HEK293 (cell line): ENCODE measurements around the gene PIEZO1.

Experiments
- IKZF3 ChIP-seq: fragments of 450-650 bp; IDR thresholded peaks from 2 replicates; pipeline ENCODE4 v1.5.0; 2018; ENCODE audit warnings: missing biosample characterization, mild to moderate bottlenecking, missing genetic modification characterization, moderate library complexity
- MYNN ChIP-seq: fragments of 450-650 bp; formaldehyde crosslinking; IDR thresholded peaks from 2 replicates; pipeline ENCODE4 v1.5.1; 2016; ENCODE audit warnings: missing biosample characterization, missing genetic modification characterization, borderline replicate concordance
- WT1 ChIP-seq: fragments of 450-650 bp; formaldehyde crosslinking; IDR thresholded peaks from 2 replicates; pipeline ENCODE4 v1.5.1; 2016; ENCODE audit warnings: missing biosample characterization, missing genetic modification characterization
- ZBTB10 ChIP-seq: fragments of 450-650 bp; formaldehyde crosslinking; IDR thresholded peaks from 2 replicates; pipeline ENCODE4 v1.5.1; 2016; ENCODE audit warnings: missing biosample characterization, missing genetic modification characterization
- ZEB2 ChIP-seq: fragments of 450-650 bp; formaldehyde crosslinking; IDR thresholded peaks from 2 replicates; pipeline ENCODE4 v1.5.1; 2016; ENCODE audit warnings: missing biosample characterization, missing genetic modification characterization
- ZFHX2 ChIP-seq: fragments of 450-650 bp; formaldehyde crosslinking; conservative IDR thresholded peaks from 2 replicates; pipeline ENCODE4 v1.5.1; 2016; ENCODE audit warnings: missing biosample characterization, missing genetic modification characterization
- ZNF10 ChIP-seq: fragments of 450-650 bp; formaldehyde crosslinking; IDR thresholded peaks from 2 replicates; pipeline ENCODE4 v1.5.1; 2017; ENCODE audit warnings: missing biosample characterization, missing genetic modification characterization
- ZNF2 ChIP-seq: fragments of 450-650 bp; formaldehyde crosslinking; IDR thresholded peaks from 2 replicates; pipeline ENCODE4 v1.5.1; 2016; ENCODE audit warnings: missing biosample characterization, missing genetic modification characterization
- ZNF335 ChIP-seq: fragments of 450-650 bp; formaldehyde crosslinking; conservative IDR thresholded peaks from 2 replicates; pipeline ENCODE4 v1.5.1; 2016; ENCODE audit warnings: missing biosample characterization, missing genetic modification characterization
- ZNF530 ChIP-seq: fragments of 450-650 bp; formaldehyde crosslinking; IDR thresholded peaks from 2 replicates; pipeline ENCODE4 v1.5.1; 2016; ENCODE audit warnings: low read depth, missing biosample characterization, missing genetic modification characterization
- ZNF548 ChIP-seq: fragments of 450-650 bp; formaldehyde crosslinking; IDR thresholded peaks from 2 replicates; pipeline ENCODE4 v1.5.1; 2016; ENCODE audit warnings: missing biosample characterization, missing genetic modification characterization
- ZNF624 ChIP-seq: fragments of 450-650 bp; formaldehyde crosslinking; IDR thresholded peaks from 2 replicates; pipeline ENCODE4 v1.5.1; 2017; ENCODE audit warnings: missing biosample characterization, missing genetic modification characterization
- ZNF658 ChIP-seq: fragments of 450-650 bp; formaldehyde crosslinking; IDR thresholded peaks from 2 replicates; pipeline ENCODE4; 2016; ENCODE audit warnings: missing biosample characterization, missing genetic modification characterization
- ZNF701 ChIP-seq: fragments of 450-650 bp; formaldehyde crosslinking; IDR thresholded peaks from 2 replicates; pipeline ENCODE4 v1.5.1; 2016; ENCODE audit warnings: missing biosample characterization, missing genetic modification characterization
- ZNF791 ChIP-seq: fragments of 450-650 bp; formaldehyde crosslinking; IDR thresholded peaks from 2 replicates; pipeline ENCODE4 v1.5.1; 2016; ENCODE audit warnings: missing biosample characterization, missing genetic modification characterization
- TF ChIP-seq, protein P1 (sequence below): sonication (generic); formaldehyde crosslinking; IDR thresholded peaks from 2 replicates; pipeline ENCODE4 v1.8.1; 2022; ENCODE audit warnings: mild to moderate bottlenecking, moderate library complexity, missing genetic modification reagents
- TF ChIP-seq, protein P2 (sequence below): fragments of 450-650 bp; formaldehyde crosslinking; IDR thresholded peaks from 2 replicates; pipeline ENCODE4 v1.5.1; 2016; ENCODE audit warnings: missing biosample characterization, missing genetic modification characterization
- TF ChIP-seq, protein P3 (sequence below): fragments of 450-650 bp; formaldehyde crosslinking; IDR thresholded peaks from 2 replicates; pipeline ENCODE4 v1.5.1; 2016; ENCODE audit warnings: missing biosample characterization, missing genetic modification characterization
- TF ChIP-seq, protein P4 (sequence below): fragments of 450-650 bp; formaldehyde crosslinking; IDR thresholded peaks from 2 replicates; pipeline ENCODE4 v1.5.1; 2016; ENCODE audit warnings: missing biosample characterization, missing genetic modification characterization
- TF ChIP-seq, protein P5 (sequence below): fragments of 450-650 bp; formaldehyde crosslinking; IDR thresholded peaks from 2 replicates; pipeline ENCODE4 v1.5.1; 2016; ENCODE audit warnings: missing biosample characterization, missing genetic modification characterization, low read depth
- TF ChIP-seq, protein P6 (sequence below): fragments of 450-650 bp; formaldehyde crosslinking; IDR thresholded peaks from 2 replicates; pipeline ENCODE4 v1.5.1; 2016; ENCODE audit warnings: missing biosample characterization, missing genetic modification characterization
- TF ChIP-seq, protein P7 (sequence below): fragments of 450-650 bp; formaldehyde crosslinking; IDR thresholded peaks from 2 replicates; pipeline ENCODE4 v1.5.1; 2016; ENCODE audit warnings: missing biosample characterization, missing genetic modification characterization

Gene PIEZO1

GRCh38 chr16:88810912-88811768 is 26.1 kb upstream of the PIEZO1 start (continued):
- TF ChIP-seq, protein P1, sequence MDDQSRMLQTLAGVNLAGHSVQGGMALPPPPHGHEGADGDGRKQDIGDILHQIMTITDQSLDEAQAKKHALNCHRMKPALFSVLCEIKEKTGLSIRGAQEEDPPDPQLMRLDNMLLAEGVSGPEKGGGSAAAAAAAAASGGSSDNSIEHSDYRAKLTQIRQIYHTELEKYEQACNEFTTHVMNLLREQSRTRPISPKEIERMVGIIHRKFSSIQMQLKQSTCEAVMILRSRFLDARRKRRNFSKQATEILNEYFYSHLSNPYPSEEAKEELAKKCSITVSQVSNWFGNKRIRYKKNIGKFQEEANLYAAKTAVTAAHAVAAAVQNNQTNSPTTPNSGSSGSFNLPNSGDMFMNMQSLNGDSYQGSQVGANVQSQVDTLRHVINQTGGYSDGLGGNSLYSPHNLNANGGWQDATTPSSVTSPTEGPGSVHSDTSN (CRISPR knock-in tag): 0 out of 2 replicates have a peak, but pooled peaks have one; percentile 47
- TF ChIP-seq ZEB2 (tag by site-specific recombination) (peak; percentile 47), ZFHX2 (tag by site-specific recombination) (no peak; the same call in 1 of the 2 replicates), MYNN (tag by site-specific recombination) (no peak), ZNF791 (tag by site-specific recombination) (no peak), ZNF624 (tag by site-specific recombination) (no peak), ZNF530 (no peak), ZNF701 (tag by site-specific recombination) (no peak), ZNF335 (peak; percentile 89), ZBTB10 (tag by site-specific recombination) (peak; percentile 79; the same call in 1 of the 2 replicates), IKZF3 (peak; percentile 78), ZNF658 (tag by site-specific recombination) (no peak), ZNF10 (no peak), WT1 (tag by site-specific recombination) (peak; percentile 25; the same call in 1 of the 2 replicates), ZNF2 (tag by site-specific recombination) (peak; percentile 25; the same call in 1 of the 2 replicates), ZNF548 (tag by site-specific recombination) (no peak)
- TF ChIP-seq, protein P2, sequence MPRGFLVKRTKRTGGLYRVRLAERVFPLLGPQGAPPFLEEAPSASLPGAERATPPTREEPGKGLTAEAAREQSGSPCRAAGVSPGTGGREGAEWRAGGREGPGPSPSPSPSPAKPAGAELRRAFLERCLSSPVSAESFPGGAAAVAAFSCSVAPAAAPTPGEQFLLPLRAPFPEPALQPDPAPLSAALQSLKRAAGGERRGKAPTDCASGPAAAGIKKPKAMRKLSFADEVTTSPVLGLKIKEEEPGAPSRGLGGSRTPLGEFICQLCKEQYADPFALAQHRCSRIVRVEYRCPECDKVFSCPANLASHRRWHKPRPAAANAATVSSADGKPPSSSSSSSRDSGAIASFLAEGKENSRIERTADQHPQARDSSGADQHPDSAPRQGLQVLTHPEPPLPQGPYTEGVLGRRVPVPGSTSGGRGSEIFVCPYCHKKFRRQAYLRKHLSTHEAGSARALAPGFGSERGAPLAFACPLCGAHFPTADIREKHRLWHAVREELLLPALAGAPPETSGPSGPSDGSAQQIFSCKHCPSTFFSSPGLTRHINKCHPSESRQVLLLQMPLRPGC (tag by site-specific recombination): 0 out of 2 replicates have a peak, but pooled peaks have one; percentile 9
- TF ChIP-seq, protein P3, sequence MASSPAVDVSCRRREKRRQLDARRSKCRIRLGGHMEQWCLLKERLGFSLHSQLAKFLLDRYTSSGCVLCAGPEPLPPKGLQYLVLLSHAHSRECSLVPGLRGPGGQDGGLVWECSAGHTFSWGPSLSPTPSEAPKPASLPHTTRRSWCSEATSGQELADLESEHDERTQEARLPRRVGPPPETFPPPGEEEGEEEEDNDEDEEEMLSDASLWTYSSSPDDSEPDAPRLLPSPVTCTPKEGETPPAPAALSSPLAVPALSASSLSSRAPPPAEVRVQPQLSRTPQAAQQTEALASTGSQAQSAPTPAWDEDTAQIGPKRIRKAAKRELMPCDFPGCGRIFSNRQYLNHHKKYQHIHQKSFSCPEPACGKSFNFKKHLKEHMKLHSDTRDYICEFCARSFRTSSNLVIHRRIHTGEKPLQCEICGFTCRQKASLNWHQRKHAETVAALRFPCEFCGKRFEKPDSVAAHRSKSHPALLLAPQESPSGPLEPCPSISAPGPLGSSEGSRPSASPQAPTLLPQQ: peak; percentile 35; the same call in 1 of the 2 replicates
- TF ChIP-seq, protein P4, sequence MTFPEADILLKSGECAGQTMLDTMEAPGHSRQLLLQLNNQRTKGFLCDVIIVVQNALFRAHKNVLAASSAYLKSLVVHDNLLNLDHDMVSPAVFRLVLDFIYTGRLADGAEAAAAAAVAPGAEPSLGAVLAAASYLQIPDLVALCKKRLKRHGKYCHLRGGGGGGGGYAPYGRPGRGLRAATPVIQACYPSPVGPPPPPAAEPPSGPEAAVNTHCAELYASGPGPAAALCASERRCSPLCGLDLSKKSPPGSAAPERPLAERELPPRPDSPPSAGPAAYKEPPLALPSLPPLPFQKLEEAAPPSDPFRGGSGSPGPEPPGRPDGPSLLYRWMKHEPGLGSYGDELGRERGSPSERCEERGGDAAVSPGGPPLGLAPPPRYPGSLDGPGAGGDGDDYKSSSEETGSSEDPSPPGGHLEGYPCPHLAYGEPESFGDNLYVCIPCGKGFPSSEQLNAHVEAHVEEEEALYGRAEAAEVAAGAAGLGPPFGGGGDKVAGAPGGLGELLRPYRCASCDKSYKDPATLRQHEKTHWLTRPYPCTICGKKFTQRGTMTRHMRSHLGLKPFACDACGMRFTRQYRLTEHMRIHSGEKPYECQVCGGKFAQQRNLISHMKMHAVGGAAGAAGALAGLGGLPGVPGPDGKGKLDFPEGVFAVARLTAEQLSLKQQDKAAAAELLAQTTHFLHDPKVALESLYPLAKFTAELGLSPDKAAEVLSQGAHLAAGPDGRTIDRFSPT (tag by site-specific recombination): no peak
- TF ChIP-seq, protein P5, sequence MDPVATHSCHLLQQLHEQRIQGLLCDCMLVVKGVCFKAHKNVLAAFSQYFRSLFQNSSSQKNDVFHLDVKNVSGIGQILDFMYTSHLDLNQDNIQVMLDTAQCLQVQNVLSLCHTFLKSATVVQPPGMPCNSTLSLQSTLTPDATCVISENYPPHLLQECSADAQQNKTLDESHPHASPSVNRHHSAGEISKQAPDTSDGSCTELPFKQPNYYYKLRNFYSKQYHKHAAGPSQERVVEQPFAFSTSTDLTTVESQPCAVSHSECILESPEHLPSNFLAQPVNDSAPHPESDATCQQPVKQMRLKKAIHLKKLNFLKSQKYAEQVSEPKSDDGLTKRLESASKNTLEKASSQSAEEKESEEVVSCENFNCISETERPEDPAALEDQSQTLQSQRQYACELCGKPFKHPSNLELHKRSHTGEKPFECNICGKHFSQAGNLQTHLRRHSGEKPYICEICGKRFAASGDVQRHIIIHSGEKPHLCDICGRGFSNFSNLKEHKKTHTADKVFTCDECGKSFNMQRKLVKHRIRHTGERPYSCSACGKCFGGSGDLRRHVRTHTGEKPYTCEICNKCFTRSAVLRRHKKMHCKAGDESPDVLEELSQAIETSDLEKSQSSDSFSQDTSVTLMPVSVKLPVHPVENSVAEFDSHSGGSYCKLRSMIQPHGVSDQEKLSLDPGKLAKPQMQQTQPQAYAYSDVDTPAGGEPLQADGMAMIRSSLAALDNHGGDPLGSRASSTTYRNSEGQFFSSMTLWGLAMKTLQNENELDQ (tag by site-specific recombination): no peak
- TF ChIP-seq, protein P6, sequence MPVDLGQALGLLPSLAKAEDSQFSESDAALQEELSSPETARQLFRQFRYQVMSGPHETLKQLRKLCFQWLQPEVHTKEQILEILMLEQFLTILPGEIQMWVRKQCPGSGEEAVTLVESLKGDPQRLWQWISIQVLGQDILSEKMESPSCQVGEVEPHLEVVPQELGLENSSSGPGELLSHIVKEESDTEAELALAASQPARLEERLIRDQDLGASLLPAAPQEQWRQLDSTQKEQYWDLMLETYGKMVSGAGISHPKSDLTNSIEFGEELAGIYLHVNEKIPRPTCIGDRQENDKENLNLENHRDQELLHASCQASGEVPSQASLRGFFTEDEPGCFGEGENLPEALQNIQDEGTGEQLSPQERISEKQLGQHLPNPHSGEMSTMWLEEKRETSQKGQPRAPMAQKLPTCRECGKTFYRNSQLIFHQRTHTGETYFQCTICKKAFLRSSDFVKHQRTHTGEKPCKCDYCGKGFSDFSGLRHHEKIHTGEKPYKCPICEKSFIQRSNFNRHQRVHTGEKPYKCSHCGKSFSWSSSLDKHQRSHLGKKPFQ (tag by site-specific recombination): no peak
- TF ChIP-seq, protein P7, sequence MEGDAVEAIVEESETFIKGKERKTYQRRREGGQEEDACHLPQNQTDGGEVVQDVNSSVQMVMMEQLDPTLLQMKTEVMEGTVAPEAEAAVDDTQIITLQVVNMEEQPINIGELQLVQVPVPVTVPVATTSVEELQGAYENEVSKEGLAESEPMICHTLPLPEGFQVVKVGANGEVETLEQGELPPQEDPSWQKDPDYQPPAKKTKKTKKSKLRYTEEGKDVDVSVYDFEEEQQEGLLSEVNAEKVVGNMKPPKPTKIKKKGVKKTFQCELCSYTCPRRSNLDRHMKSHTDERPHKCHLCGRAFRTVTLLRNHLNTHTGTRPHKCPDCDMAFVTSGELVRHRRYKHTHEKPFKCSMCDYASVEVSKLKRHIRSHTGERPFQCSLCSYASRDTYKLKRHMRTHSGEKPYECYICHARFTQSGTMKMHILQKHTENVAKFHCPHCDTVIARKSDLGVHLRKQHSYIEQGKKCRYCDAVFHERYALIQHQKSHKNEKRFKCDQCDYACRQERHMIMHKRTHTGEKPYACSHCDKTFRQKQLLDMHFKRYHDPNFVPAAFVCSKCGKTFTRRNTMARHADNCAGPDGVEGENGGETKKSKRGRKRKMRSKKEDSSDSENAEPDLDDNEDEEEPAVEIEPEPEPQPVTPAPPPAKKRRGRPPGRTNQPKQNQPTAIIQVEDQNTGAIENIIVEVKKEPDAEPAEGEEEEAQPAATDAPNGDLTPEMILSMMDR (tag by site-specific recombination): peak; percentile 25; the same call in 1 of the 2 replicates
